NCI-H1092 treated with DMSO at 0.1 percent for 48 hours (cell line): ENCODE data around the gene YY1.
A peak's percentile ranks its signal among the peaks of the same experiment; 100 is the strongest.
"Not testable (repeated sequence)": the region's sequence is repeated elsewhere in the genome, so short reads cannot be mapped to it uniquely, and the experiment has no call there.

Experiments used
- DNase-seq: peaks from one replicate; lab custom pipeline; 2025; lab: John Stamatoyannopoulos, UW

Gene YY1

GRCh38 chr14:100238419-100239210, at the start of gene YY1:
TSS of gene YY1 (plus strand) at chr14:100239144. CDS start at chr14:100239245, 101 bp downstream.
- peak; percentile 98 for DNase-seq

- DNase-seq: no peak
Observed at GRCh38 chr14:100190126-100190525, 48.8 kb upstream of the YY1 start.

- DNase-seq: no peak
Observed at GRCh38 chr14:100191584-100192249, 47.2 kb upstream of the YY1 start.

GRCh38 chr14:100192250-100192671, 46.7 kb upstream of the YY1 start:
- DNase-seq: no peak

GRCh38 chr14:100192672-100193416, 46.1 kb upstream of the YY1 start:
- peak; percentile 98 for DNase-seq

- peak; percentile 52 for DNase-seq
Observed at GRCh38 chr14:100193417-100194357, 45.3 kb upstream of the YY1 start.

GRCh38 chr14:100199240-100199860, 39.6 kb upstream of the YY1 start:
- DNase-seq: no peak

- DNase-seq: no peak
Observed at GRCh38 chr14:100200311-100200710, 38.6 kb upstream of the YY1 start.

- DNase-seq: no peak
Observed at GRCh38 chr14:100201701-100202100, 37.2 kb upstream of the YY1 start.

- no peak for DNase-seq
Observed at GRCh38 chr14:100202712-100203111, 36.2 kb upstream of the YY1 start.

GRCh38 chr14:100203146-100203545, 35.8 kb upstream of the YY1 start:
- no peak for DNase-seq

GRCh38 chr14:100203962-100204834, 34.7 kb upstream of the YY1 start:
- DNase-seq: no peak

GRCh38 chr14:100204835-100205167, 34.1 kb upstream of the YY1 start:
- DNase-seq: not testable (repeated sequence)

GRCh38 chr14:100207588-100207987, 31.4 kb upstream of the YY1 start:
- DNase-seq: not testable (repeated sequence)

- DNase-seq: not testable (repeated sequence)
Observed at GRCh38 chr14:100208136-100208535, 30.8 kb upstream of the YY1 start.

- no peak for DNase-seq
Observed at GRCh38 chr14:100211366-100211765, 27.6 kb upstream of the YY1 start.

- no peak for DNase-seq
Observed at GRCh38 chr14:100211893-100212292, 27.1 kb upstream of the YY1 start.

- DNase-seq: no peak
Observed at GRCh38 chr14:100212476-100213333, 26.2 kb upstream of the YY1 start.

GRCh38 chr14:100213587-100213955, 25.4 kb upstream of the YY1 start:
- no peak for DNase-seq
